OCI-LY1 (cell line): ENCODE measurements around the gene S100A5.

Experiments
- CTCF ChIP-seq: fragments of 200-600 bp; sonication (generic), shearing (Covaris generic); IDR thresholded peaks from 2 replicates; pipeline ENCODE4 v1.5.1; 2017; ENCODE audit warnings: mild to moderate bottlenecking, antibody characterized with exemption, low read length, moderate library complexity, mixed read lengths
- EZH2 ChIP-seq: fragments of 200-600 bp; sonication (generic), shearing (Covaris generic); IDR thresholded peaks from 2 replicates; pipeline ENCODE4 v1.8.0; 2017; ENCODE audit warnings: borderline replicate concordance, mixed run types, mild to moderate bottlenecking, antibody characterized with exemption, low read length, moderate library complexity, mixed read lengths

DNA sequence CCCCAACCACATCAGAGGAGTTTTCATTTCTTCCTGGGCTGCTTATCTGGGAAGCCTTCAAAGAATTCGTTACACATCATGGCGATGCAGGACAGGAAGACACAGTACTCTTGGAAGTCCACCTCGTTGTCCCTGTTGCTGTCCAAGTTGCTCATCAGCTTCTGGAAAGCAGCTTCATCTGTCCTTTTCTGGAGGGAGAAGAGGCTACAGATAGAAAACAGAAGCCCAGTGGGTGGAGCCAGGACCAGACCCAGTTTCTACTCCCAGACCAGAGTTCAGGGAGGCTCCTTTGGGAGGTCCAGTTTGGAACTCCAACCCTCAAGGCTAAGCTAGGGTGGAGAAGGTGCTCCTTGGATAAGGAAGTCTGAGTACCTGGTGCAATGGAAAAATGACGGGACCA lies 3.0 kb upstream of the S100A5 start:
- TF ChIP-seq CTCF, result no peak
- no peak for TF ChIP-seq EZH2
